HG03039 (cell line): ENCODE results near the gene AVP.

Experiments
- ATAC-seq: cut with Tn5 transposase; IDR thresholded peaks from one replicate; pipeline ENCODE4 v1.9.1; 2021; ENCODE audit warnings: mild to moderate bottlenecking, moderate library complexity; ENCODE audit not compliant: unreplicated experiment

Gene AVP

DNA sequence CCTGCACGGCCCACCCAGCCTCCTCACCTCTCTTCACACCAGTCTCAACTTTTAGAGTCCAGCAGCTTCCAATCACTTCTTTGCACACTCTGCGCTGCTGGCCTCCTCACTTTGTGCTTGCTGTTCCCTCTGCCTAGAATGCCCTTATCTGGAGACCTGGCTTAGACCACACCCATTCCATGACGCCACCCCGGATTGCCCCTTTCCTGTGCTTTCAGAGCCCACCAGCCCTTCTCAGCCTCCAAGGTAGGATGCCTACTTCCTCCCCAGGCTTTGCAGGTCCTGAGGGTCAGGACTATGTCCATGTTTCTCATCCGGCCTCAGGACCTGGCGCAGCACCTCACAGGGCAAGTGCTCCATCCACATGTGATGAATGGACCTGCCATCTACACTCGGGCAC lies 27.0 kb upstream of the AVP start:
- no peak for ATAC-seq

DNA sequence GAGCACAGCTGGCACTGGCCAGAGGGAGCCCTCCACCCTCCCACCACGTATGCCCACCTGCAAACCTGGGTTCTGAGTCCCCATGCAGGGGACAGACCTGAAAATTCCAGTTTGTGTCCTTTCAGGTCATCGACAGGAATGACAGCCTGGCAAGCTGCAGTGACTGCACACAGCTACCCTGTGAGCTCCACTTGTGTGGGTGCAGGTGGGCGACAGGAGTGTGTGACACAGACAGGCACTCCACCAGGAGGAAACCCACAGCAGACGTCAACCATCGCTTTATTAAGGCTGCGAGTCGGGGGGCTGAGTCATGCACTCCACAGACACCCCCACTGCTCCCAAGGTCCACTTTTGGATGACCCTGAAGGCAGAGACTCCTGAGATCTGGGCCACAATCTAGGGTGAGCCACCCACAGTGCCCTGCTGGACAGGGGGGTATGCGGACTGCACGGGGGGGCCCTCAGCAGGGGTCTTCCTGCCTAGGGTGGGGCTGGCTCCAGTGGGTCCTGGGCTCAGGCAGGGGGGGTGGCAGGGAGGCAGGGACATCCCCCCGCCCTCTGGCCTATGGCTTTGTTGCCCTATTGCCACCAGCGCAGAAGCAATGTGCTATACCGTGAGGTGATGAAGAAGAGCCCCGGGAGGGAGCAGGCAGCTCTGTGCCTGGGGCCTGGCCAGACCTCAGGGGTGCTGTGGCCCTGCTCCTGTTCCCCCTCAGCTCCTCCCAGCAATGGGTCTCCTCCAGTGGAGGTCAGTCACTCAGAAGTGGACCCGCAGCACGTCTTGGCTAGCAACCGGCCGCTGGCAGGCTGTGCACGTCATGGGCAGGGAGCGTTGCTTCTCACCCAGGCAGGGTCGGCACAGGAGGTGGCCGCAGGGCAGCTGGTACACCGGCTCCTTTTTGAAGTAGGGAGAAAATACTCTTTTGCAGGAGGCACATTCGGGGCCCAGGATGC lies 25.1 kb upstream of the AVP start:
- ATAC-seq, result no peak

DNA sequence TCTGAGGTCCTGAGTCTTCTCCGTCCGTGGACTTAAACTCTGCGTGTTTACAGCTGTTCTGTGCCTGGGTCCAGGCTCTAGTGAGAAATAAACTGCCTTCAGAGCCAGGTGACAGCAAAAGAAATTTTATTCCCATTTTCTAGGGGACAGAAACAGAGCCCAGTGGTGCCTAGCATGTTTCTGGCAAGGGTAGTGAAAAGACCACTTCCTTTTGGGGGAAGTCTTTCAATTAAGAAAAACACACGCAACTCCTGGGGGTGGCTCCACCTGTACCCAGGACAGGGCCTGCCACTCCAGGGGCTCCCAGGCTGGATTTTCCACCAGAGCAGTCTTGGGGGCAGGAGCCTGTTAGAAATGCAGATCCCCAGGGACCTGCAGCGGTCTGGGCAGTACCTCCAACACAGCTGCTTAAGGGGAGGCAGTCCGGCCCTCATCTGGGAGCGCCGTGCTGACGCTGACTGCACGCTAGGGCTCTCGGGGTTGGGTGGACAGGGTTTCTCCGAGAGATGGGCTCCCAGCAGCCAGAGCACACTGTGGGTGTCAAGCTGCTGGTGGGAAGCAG lies 23.0 kb upstream of the AVP start:
- no peak for ATAC-seq

DNA sequence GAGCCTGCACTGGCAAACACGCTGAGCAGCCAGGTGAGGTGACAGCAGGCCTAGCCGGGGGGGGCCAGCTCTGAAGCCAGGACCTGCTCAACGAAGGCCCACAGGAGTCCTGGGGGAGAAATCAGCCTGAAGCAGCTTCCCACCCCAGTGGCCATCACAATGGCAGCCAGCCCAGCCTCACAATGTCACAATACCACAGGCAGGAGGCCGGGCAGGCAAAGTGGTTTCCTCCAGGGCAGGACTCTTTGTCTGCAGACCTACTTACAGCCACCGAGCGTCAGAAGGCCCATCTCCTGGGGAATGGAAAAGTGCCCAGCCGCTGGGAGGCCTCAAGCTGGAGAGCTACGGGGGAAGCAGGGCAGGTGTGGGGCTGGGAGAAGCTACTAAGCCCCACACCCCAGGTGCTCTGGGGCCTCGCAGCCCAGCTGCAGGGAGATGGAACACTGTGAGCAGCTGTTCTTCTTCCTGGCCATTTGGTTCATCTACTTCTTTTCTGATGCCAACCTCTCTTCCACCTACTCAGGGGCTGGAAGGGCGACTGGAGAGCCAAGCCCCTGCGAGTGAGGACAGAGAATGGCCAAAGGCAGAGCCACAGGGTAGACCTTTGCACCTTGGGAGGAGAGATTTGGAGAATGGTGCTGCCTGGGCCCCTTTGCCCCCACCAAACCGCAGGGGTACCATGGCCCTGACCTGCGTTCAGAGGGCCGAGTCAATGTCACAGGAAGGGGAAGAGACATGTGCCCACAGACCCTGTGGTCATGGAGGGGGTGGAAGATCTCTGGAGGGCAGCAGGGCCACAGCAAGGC lies 22.3 kb upstream of the AVP start:
- no peak for ATAC-seq

DNA sequence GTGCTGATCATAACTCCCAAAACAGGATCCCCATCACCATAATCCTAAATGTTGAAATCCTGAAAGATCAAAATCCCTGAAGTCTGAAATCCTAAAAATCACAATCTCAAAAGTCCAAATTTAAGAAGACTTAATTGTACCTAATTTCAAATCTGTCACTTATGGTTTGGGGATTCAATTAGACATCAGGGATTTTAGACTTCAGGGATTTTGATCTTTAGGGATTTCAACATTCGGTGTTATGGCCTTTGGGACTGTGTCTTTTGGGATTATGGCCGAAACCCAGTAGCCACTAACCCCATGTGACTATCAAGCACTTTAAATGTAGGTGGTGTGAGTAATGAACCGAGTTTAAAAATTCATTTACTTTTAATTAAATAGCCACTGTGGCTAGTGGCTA lies 21.7 kb upstream of the AVP start:
- ATAC-seq, result no peak

DNA sequence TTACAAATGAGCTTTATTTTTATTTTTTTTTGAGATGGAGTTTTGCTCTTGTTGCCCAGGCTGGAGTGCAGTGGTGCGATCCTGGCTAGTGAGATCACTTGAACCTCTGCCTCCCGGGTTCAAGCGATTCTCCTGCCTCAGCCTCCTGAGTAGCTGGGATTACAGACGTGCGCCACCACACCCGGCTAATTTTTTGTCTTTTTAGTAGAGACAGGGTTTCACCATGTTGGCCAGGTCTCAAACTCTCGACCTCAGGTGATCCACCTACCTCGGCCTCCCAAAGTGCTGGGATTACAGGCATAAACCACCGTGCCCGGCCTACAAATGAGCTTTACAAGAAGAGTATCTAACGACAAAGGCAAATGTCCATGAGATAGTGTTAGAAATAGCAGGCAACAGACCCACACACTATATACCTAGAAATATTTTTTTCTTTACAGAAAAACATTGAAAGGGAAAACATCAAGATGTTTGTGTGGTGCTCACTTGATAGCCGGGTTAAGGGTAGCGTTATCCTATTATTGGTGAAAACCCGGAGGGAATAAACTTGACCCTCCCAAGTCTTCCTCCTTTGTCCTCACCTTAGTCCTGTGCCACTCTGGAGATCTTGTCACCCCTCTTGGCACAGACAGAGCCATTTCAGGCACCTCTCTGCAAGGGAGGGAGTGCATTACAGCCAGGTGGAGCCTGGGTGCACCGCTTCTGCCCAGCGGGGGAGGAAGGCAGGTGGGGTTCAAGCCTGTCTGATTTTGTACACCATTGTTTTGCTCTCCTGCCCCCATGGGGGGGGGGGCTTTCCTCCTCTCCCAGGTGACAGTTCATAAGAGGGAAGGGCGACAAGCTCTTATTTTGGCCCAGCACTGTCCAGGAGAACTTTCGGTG lies 21.0 kb upstream of the AVP start:
- ATAC-seq, result no peak

DNA sequence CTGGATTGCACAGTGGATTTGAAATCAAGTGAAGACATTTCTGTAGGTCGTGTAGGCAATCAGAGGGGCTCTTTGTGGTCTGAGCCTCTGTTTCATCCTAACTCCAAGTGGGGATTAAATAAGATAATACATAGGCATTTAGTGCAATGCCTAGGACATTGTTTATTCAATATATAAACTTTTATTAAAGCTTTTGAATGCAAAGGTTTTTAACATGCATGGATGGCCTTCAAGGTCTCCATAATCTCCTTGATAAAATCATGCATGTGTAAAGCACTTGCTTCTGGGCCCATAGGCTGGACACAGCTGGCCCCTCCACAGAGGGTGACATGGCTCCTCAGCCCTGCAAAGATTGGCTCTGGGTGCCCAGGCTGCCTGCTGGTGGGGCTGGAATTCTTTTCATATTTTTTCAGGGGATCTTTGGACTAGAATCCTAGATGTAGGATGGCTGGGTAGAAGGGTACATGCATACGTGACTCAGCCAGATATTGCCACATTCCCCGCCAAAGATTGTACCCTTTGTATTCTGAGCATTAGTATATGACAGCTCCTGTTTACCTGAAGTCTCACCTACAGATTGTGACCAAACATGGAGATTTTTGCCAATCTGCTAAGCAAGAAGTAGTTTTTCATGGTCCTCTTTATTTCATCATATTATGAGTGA lies 19.0 kb upstream of the AVP start:
- no peak for ATAC-seq

DNA sequence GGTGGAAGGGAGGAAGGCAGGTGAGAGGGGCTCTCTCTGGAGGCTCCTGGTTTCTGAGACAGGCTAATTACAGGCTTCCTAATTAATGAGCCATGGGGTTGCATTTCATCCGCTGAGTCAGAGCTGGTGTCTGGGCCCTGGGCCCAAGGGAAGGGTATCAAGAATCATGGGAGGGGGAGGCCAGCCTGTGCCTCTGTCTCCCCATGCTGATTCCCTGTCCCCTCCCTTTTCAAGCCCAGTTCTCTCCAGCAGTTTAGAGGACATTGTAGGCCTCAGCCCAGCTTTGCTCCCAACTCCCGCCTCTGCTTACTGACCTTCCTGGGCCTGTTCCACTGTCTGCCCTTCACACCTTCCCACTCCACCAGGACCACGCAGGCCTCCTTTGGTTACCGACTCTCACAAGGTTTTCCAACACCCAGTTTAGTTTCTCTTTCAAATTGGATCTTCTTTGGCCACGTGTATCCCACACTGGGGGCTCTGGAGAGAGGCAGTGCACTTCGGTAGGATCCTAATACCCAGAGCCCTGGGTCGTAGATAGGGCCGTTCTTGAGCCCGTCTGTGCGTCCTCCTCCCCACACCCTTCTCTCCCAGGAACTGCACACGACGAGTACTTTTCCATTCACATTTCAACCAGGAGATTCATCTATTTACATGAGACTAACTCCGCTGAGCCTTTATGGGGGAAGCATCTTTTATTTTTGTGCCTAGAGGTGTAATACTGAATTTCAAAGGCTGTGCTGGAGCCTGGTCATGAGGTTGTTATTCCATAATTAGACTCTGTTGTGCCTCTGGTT lies 18.2 kb upstream of the AVP start:
- ATAC-seq, result no peak

DNA sequence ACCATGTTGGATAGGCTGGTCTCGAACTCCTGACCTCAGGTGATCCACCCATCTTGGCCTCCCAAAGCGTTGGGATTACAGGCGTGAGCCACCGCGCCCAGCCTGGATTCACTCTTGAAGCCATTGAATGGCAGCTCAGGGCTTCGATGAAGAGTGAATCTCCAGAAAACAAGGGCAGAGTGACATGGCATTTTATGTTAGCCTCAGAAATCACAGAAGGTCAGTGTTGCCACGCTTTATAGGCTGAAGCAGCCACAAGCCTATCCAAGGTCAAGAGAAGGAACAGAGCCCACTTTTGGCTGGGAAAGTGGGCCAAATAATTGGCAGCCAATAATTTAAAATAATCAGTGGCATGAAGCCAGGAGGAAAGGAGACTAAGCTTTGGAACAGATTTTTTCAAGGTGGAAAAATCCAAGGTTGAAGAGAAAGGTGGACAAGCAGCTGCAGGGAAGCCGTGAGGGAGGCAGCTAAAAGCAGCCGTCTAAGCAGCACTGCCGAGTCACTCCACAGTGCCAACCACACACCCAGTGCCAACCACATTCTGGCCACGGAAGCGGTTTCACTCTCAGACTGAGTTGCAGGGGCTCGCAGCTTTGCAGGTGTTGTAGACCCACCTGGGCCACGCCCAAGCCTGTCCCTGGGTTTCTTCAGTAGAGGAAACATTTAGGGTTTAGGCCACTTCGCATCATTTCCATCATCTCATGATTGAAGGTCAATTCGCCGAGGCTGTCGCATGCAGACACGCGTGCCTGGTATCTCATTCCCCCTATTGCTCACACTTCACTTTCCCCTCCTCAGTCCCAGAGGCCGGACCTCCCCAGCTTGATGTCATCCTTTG lies 17.4 kb upstream of the AVP start:
- ATAC-seq, result no peak

DNA sequence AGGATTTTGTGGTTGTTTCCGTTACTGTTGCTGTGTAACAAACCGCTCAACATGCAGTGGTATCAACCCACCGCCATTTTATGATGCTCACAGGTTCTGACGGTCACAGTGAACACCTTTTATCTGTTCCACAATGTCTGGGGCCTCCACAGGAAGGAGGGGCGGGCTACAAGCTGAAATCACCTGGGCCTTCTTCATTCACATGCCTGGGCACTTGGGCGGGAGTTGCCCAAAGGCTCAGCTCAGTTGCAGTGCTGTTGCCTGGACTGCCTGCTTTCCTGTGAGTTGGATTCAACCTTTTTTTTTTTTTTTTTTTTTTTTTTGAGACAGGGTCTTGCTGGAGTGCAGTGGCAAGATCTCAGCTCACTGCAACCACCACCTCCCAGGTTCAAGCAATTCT lies 16.7 kb upstream of the AVP start:
- no peak for ATAC-seq

DNA sequence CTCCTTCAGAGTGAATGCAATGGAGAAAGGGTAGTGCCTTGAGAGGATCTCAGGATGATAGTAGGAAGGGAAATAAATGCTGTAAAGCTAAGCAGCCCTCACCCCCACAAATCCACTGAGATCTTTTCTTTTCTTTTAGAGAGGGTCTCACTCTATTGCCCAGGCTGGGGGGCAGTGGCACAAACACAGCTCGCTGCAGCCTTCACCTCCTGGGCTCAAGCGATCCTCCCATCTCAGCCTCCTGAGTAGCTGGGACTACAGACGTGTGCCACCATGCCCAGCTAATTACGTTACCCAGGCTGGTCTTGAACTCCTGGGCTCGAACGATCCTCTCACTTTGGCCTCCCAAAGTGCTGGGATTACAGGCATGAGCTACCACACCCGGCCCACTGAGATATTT lies 16.0 kb upstream of the AVP start:
- no peak for ATAC-seq

DNA sequence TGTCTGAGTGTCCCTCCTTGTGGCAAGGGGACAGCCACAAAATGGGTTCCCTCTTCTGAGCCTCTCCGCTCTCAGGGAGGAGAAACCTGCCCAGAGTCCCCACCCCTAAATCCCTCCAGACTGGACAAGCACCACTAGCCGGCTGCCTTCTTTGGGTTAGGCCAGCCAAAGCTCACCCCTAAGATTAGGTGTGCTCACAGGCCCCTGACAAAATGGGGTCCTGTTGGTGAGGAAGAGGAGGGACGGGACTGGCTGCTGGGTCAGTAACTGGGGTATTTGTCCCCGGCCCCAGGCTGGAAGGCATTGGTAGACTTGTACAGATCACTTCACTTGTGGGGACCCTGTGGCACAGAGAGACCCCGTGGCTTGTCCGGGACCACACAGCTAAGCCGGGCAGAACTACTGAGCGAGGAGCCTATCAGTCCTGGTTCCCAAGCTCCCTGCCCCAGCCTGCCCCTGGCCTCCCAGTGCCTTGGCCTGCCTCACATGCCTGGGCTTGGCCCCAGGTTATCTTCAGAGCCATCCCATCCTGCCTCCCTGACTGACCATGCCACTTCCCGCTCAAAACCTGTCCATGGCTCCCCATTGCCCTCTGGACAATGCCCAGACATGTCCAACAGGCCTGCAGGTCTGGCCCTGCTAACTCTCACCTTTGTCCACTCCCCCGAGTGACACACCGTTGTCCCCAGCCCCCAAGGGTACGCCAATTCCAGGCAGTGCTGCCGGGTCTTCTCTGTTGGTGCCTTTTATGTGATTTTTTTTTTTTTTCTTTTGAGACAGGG lies 10.5 kb upstream of the AVP start:
- ATAC-seq, result no peak

DNA sequence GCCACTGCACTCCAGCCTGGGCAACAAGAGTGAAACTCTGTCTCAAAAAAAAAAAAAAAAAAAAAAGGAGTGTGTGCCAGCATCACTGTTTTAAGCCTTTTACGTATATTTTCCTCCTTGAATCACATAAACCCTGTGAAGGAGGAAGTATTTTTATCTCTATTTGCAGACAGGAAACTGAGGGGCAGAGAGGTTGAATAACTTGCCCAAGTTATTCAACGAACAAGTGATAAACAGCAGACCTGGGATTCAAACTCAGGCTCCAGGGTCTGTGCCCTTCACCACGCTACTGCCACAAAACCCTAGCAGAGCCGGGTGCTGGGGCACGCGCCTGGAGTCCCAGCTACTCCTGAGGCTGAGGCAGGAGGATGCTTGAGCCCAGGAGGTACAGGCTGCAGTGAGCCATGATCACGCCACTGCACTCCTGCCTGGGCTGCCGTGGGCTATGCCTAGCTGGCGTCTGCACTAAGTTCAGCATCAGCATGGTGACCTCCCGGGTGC lies 9.4 kb upstream of the AVP start:
- ATAC-seq, result no peak

DNA sequence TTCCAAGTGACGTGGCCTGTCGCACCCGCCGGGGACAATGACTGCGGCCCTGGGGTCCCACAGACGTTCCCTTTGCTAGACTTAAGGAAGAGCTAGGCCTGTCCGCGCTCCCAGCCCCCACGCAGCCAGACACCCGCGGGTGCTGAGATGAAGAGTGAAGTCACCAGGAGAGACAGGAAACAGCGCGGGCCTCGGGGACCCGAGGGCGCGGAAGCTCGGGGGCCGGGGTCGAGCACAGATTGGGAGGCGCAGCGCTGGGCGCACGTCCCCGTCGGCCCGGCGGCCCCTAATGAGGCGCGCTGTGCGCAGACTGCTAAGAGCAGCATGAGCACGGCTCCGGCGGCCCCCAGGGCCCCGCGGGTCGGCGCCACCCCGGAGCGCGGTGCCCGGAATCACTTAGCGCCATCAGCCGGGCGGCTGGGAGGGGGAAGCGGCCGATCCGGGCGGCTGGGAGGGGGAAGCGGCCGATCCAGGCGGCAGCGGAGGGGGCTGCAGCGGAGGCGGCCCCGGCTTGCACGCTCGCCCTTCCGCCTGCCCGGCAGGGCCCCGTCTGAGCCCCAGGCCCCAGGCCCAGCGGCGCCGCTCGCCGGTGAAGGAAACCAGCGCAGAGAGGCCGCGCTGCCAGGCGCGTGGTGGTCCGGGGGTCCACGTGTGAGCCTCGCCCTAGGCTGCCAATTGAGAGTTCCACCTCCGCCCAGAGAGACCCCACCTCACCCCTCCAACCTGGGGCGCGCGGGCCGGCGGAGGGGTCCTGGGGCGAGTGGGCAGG lies 8.3 kb upstream of the AVP start:
- no peak for ATAC-seq

DNA sequence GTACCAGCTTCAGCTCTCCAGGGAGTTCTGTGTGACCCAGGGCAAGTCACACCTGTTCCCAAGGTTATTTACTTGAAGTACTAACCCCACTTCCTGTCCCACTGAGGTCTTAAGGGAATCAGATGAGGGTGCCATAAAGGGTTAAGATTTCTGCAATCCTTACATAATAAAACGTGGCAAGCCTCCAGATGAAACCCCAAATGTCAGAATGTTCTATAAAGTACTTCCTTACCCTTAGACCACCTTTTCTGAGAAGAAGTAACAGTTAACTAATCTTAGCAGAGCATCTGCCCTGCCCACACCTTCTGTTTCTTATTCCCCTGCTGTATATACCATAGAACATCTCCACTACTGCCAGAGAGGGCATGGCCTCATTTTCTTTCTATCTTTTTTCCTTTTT lies 6.0 kb upstream of the AVP start:
- ATAC-seq, result no peak

DNA sequence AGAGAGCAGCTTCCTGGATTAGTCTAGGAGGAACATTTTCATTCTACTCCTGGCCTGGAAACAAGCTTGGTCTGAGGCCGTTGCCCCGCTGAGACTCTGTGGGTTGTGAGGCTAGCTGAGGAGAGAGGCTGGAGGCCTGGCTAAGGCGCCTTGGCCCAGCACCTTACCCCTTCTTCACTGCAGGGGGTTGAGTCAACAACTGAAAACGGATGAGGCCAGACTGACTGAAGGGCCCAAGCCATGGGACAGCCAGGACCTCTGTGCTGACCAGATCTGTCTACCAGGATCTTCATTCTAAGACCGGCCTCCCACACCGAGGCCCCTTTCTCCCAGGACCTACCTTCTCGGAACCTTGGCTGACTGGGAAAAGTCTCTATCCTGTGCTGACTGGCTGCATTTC lies 3.5 kb upstream of the AVP start:
- no peak for ATAC-seq

DNA sequence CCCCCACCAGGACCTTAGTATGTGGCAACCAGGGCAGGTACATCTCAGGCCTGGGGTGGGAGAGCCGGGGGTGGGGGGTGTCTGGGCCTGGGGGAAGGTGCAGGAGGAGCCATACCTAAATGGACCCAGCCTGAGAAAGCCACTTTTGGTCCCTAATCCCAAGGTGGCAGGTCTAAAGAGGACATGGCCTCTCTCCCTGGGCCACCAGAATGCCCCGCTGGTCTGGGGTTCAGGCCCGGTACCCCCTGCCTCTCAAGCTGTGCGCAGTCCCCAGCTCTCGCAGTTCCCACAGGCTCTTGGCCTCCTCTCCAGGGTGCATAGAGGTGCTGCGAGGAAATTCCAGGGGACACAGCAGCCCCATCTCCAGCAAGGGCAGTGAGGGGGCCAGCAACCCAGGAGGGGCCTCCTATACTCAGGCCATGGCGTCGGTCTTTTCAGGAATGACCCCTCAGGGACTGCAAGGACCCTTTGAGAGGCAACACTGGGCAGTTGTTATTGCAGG lies 1.1 kb upstream of the AVP start:
- ATAC-seq, result no peak
